Cardiac muscle cell (in vitro differentiated cells and primary cell): ENCODE results near the gene PYGB. TPM values are rescaled to one million over a fixed set of nuclear protein-coding genes. Genes with fewer than 3 reads are reported as not detected.
A peak's percentile ranks its signal among the peaks of the same experiment; 100 is the strongest.

Source experiments
- DNase-seq, 2 donors: peaks; one replicate each; pipeline versions ENCODE4 v3.0.0 to v3.0.0-alpha.2; 2010 to 2017; ENCODE audit warnings: low read depth in 1 of 2, low spot score in 1 of 2
- H3K27ac ChIP-seq: fragments of 200-600 bp; sonication (generic); 2 replicates; pipeline ENCODE4 v1.5.1; 2016
- H3K27me3 ChIP-seq: fragments of 200-600 bp; sonication (generic); 2 replicates; pipeline ENCODE4 v1.6.0; 2016; ENCODE audit warnings: control low read depth
- H3K36me3 ChIP-seq: fragments of 200-600 bp; sonication (generic); 2 replicates; pipeline ENCODE4 v1.5.1; 2016; ENCODE audit warnings: control low read depth
- H3K4me1 ChIP-seq: fragments of 200-600 bp; sonication (generic); 2 replicates; pipeline ENCODE4 v1.8.1; 2017; ENCODE audit warnings: low read depth, mild to moderate bottlenecking, mixed run types
- H3K4me3 ChIP-seq: fragments of 200-600 bp; sonication (generic); 2 replicates; pipeline ENCODE4 v1.5.1; 2016; ENCODE audit warnings: mild to moderate bottlenecking
- H3K9me3 ChIP-seq: fragments of 200-600 bp; sonication (generic); 2 replicates; pipeline ENCODE4 v1.5.1; 2017; ENCODE audit warnings: low read depth, mild to moderate bottlenecking, control low read depth
- CTCF ChIP-seq: IDR thresholded peaks from 2 replicates; pipeline ENCODE4 v1.5.1; 2012; ENCODE audit warnings: low read depth, mild to moderate bottlenecking, low read length
- polyA plus RNA-seq: library from polyadenylated mRNA; unstranded; fragments of >200 nt; fragmentation: Nextera tagmentation; extraction: Ambion mirVana; gene quantifications from 2 replicates; pipeline ENCODE4 v1.2.1, GENCODE V29; 2016
- total RNA-seq: library from RNA; depleted of rRNA; stranded (reverse); fragments of >200 nt; gene quantifications from 2 replicates; pipeline ENCODE4 v1.2.3, GENCODE V29; 2016

Gene PYGB
- total and polyA plus RNA-seq, 2 experiments from 2014 or later: 192 to 243 TPM

GRCh38 chr20:25220810-25221591 lies 26.9 kb upstream of the PYGB start:
- Histone ChIP-seq H3K4me1 (peaks cover 12% of the 10 kb centered on the region), H3K36me3 (peaks cover 8% of the 10 kb centered on the region), H3K4me3 (no peak overlapping the region), H3K9me3 (no peaks in the 10 kb centered on the region), H3K27ac (peak overlapping the region; percentile 9), H3K27me3 (no peaks in the 10 kb centered on the region)
- no peak for TF ChIP-seq CTCF
- DNase-seq: no peak

DNA sequence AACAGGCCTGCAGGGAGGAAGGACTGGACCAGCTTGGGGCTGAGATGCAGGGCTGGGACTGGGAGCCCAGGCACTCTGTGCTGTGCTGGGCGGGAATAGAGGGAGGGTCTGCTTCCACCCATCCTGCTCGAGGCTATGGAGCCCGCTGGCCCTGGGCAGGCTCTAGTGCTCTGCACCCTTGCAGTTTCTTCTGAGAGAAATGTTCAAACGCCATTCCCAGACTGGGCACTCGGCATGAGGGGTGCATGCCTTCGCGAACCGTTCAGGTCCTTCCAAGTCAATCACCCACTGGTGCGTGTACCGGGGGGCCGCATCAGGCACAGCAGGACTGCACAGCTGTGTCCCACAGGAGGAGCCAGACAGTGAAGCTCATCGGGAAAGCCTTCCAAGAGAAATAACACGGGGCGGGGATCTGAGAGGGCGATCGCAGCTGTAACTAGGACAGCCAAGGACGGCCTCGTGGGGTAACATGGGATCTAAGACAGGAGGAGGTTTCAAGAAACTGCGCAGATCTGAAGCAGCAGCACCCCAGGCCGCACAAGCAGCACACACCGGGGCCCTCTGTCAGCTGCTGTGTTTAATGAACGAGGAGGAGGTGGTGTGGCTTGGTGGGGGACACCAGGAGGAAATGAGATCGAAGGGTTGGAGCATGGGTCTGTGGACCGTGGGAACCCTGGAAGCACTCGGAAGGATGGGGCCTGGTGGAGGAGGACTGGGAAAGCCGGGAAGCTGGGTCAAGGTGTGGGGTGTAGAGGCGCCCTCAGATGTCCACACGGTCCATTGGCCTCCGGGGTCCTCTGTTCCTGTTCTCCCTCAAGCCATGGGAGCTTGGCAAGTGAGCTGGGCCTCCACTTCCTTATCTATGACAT lies 26.1 kb upstream of the PYGB start:
- TF ChIP-seq CTCF: no peak
- no peaks in the 10 kb centered on the region for H3K27me3 ChIP-seq
- peaks cover 17% of the 10 kb centered on the region for H3K4me1 ChIP-seq
- no peaks in the 10 kb centered on the region for H3K9me3 ChIP-seq
- peaks cover 5% of the 10 kb centered on the region for H3K36me3 ChIP-seq
- no peak overlapping the region for H3K4me3 ChIP-seq
- DNase-seq: no peak
- peak overlapping the region; percentile 9 for H3K27ac ChIP-seq

DNA sequence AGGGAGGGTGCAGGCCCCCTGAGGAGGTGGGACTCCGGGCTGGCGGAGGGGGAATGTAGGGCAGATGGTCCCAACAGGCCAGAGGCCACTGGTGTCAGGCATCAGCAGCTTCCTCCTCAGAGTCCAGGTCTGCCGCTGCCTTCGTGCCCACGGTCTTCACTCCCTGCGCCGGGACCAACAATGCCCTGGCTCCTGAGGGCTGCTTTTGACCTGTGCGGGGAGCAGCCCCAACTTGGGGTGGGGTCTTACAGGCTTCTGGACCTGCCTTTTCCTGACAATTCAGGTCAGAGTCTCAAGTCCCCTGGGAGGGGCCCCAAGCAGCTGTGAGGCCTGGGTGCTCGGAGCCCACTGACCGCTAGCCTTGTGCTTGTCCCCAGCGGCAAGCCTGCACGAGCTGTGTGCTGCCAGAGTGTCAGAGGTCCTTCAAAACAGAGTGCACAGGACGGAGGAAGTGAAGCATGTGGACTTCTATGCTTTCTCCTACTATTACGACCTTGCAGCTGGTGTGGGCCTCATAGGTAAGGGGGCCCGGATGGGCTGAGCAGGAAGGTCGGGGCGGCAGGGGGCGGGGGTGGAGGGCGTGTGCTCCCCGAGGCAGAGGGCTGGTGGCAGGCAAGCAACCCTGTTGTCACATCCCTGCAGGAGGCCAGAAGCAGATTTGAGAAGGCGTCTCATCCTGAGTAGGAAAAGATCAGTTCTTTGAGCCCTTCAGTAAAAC lies 25.3 kb upstream of the PYGB start:
- Histone ChIP-seq H3K4me3 (no peak overlapping the region), H3K4me1 (peaks cover 23% of the 10 kb centered on the region), H3K36me3 (no peaks in the 10 kb centered on the region), H3K27ac (peak overlapping the region; percentile 70), H3K9me3 (no peaks in the 10 kb centered on the region), H3K27me3 (no peaks in the 10 kb centered on the region)
- TF ChIP-seq CTCF: no peak
- no peak for DNase-seq

GRCh38 chr20:25223179-25223661 lies 24.7 kb upstream of the PYGB start:
- peaks cover 29% of the 10 kb centered on the region for H3K4me1 ChIP-seq
- TF ChIP-seq CTCF: peak; percentile 23
- no peaks in the 10 kb centered on the region for H3K9me3 ChIP-seq
- H3K27ac ChIP-seq: peak overlapping the region; percentile 70
- H3K27me3 ChIP-seq: no peaks in the 10 kb centered on the region
- H3K4me3 ChIP-seq: no peak overlapping the region
- H3K36me3 ChIP-seq: no peaks in the 10 kb centered on the region
- DNase-seq: peak in 1 of 2 donors; percentile 86
